ENCODE data around the gene ATP1B2.
"Not testable (repeated sequence)": the region's sequence is repeated elsewhere in the genome, so short reads cannot be mapped to it uniquely, and the experiment has no call there.

The ATP1B2 gene

DNA sequence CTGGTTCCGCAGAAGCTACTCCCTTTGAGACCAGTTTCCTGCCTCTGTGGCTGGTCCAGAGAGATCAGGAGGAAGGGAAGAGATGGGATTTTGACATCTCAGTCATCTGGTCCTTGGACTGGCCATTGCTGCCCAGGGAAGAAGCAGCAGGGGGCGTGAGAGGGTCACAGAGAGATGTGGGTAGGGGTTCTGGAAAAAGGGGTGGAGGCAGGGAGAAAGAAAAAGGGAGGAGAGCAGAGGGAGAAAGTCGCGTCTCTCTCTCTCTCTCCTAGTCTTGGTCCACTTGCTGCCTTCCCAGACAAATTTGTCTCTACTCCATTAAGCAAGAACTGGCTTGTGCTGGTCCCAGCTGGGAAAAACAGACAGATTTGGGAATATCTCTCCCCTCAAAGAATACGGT lies 16.3 kb upstream of the ATP1B2 start:
- DNase-seq (ENCODE audit: low read depth) = no peak

DNA sequence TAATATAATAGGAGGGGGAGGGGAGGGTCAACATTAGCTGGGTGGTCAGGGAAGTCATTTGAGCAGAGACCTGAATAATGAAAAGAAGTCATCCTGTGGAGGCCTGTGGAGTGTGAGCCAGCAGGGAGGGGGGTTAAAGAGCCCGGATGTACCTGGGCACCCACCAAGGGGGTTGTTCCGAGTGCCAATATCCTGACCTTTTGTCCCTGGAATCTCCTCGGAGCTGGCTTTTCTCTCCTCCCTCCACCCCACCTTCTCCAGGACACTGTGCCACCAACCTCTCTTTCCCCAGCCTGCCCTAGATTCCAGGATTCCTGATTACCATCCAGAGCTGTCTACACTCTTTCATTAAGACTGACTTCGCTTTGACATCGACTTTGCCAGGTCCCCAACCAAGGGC lies 14.6 kb upstream of the ATP1B2 start:
- DNase-seq (ENCODE audit: low read depth) = no peak

DNA sequence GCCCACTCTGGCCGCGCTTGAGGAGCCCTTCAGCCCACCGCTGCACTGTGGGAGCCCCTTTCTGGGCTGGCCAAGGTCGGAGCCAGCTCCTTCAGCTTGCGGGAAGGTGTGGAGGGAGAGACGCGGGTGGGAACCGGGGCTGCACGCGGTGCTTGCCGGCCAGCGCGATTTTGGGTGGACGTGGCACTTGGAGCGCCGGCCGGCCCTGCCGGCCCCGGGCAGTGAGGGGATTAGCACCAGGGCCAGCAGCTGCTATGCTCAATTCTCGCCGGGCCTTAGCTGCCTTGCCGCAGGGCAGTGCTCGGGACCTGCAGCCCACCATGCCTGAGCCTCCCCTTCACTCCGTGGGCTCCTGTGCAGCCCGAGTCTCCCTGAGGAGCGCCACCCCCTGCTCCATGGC lies 9.9 kb upstream of the ATP1B2 start:
- DNase-seq (ENCODE audit: low read depth) = no peak

DNA sequence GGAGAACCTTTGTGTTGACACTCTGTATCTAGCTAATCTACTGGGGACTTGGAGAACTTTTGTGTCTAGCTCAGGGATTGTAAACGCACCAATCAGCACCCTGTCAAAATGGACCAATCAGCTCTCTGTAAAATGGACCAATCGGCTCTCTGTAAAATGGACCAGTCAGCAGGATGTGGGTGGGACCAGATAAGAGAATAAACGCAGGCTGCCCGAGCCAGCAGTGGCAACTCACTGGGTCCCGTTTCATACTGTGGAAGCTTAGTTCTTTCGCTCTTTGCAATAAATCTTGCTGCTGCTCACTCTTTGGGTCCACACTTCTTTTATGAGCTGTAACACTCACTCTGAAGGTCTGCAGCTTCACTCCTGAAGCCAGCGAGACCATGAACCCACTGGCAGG lies 9.1 kb upstream of the ATP1B2 start:
- DNase-seq (ENCODE audit: low read depth) = not testable (repeated sequence)

DNA sequence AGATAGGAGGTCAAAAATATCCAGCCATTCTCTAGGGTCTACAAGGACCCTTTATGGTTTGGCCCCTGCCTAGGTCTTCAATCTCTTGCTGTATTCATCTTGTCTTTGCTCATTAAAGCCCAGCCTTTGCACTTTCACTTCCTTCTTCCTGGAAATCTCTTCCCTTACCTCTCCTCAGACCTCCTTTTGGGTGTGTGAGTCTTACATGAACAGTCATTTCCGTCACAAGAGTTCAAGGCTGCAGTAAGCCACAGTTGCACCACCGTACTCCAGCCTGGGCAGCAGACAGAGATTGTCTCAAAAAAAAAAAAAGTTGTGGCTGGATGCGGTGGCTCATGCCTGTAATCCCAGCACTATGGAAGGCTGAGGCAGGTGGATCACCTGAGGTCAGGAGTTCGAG lies 6.0 kb upstream of the ATP1B2 start:
- DNase-seq (ENCODE audit: low read depth) = no peak

DNA sequence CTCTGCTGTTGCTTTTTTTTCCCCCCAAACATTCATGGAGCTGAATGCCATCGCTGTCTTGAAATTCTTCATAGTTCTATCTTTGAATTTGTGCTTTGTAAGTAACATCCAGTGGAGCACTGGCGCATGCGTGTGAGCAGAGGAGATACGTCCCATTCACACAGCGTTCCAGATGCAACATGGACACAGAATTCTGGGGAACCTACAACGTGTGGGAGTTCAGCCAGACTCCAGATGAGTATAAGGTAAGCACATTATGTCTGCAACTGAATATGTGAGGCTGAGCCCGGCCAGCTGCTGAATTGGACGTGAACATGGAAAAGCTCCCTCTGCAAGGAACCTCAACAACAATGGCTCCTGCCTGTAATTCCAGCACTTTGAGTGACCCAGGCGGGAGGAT lies 4.3 kb upstream of the ATP1B2 start:
- DNase-seq (ENCODE audit: low read depth) = no peak

DNA sequence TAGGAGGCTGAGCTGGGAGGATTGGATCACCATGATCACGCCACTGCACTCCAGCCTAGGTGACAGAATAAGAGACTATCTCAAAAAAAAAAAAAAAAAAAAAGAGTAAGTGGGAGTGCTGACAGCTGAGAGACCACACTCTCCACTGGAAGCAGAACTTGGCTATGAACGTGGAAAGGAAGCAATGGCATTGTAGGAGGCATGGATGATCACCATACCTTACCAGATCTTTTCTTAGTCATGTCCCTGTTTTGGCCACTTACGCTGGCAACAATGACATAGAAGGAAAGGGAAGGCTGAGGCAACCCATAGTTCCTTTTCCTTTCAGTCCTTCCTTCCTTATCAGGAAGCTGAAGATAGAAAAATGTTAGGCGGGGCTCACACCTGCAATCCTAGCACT lies 3.7 kb upstream of the ATP1B2 start:
- DNase-seq (ENCODE audit: low read depth) = no peak

DNA sequence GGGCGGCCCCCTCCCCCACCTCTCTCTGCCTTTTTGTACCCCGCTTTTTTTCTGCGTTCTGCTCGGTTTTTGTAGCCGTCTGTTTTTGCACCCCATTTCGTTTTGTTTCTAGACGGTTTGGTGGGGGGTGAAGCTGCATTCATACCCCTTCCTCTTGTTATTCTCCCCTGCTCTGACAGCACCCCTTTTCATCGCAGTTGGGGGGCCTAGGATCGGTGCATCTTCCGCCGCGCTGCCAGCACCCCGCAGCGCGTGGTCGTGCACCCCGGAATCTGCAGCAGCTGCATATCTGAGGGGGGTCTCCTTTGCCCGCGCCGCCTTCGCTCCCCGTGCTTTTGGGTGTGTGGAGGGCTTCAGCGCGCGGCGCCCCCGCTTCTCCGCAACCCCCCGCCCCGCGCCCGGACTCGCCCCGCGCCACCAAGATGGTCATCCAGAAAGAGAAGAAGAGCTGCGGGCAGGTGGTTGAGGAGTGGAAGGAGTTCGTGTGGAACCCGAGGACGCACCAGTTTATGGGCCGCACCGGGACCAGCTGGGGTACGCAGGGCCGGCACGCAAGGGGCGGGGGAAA lies 455 bp downstream of the ATP1B2 start:
- DNase-seq (ENCODE audit: low read depth) = no peak

DNA sequence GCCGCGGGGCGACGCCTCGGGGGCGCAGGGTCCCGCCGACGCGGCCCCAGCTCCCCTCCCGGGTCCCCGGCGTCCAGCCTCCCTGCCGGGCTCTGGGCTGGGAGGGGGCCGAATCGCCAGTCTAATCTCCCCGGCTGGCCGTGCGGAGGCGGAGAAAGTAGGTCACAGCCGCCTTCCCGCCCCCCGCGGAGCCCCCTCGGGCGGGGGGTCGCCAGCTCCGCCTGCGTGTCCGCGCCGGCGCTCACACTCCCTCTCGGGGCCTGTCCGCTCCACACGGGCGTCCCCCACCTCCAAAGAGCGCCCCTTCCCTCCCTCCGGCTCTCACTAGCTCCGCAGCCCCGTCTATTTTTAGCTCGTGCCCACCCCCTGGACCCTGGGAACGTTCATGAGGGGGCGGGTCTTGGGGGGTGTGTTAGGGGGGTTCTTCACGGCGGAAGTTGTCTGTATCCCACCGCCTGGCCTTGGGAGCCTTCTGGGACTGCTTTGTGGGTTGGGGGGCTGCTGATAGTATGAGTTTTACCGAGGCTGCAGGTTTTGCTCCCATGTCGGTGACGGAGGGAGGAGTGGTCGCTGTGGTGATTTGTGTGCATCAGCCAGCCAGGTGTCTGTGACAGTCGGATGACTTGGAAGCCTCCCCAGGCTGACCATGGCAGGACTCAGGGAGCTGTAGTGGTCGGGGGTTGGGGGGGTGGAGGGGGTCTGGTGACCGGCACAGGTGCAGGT lies 1.1 kb downstream of the ATP1B2 start:
- DNase-seq (ENCODE audit: low read depth) = no peak

DNA sequence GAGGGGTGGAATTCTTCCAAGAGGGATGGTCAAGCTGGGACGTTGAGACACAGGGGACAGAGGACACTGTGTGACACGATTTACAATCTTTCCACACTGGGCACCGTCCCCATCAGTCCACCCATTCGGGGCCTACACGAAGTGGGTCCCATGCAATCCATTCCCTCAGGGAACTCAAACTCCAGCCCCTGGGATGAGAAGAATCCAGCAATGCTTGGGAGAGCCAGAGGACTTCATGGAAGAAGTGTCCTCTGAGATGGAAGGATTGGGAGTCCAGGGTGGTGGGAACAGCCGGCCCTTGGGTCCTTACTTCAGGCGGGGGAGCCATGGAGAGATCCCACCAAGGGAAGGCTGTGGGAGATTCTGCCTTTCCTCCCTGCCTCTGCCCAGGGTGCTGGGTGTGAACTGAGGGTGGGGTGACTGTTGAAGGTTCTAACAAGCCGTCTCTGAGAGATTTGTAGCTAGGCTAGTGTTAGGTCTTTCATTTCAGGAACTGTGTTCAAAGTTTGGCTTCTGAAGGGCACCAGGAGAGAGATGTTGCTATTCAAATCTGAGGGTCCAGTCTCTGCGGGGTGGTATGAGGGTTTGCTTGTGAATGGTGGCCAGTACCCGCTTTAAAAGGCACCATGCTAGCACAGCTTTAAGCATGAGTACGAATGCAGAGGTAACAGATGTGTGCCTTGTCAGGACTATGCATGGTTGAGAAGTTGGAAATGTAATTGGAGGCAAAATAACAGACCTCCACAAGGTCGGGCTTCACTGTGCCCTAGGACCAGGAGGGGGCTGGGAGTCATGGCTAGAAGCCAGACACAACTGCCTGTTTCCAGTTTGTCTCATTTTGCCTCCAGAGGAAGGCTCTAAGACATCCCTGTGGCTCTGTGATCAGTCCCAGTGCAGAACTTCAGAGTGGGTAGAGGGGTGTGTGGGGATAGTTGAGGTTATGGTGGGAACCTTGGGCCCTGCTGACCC lies 1.9 kb downstream of the ATP1B2 start:
- DNase-seq (ENCODE audit: low read depth) = no peak

DNA sequence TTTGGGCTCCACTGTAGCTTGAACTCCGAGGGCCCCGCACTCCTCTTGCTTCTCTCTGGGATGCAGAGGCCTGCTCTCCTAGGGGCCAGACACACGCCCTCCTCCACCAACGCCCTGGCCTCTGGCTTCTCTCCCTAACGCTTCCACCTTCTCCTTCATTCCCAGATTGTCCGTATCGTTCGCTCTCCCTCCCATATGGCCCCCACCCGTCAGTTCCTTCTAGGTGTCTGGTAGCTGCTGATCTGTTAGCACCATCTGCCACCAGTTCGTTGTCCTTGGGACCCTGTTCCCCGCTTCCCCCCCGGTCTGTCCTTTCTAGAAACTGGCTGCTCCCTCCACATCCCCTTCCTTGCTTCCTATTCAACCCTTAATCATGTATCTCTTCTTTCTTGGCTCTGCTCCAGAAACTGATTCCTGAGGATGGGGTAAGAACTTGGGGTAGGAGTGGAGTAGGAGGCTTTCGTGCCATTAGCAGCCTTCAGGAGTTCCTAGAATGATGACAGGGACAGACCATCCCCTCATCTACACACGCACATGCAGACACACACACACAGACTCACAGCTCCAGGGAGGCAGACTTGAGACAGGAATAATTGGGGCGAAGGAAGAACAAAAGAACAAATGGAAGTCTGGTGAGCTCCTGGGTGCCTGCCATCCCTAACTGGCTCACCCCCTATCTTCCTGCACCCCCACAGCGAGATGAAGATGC lies 4.3 kb downstream of the ATP1B2 start:
- DNase-seq (ENCODE audit: low read depth) = no peak

DNA sequence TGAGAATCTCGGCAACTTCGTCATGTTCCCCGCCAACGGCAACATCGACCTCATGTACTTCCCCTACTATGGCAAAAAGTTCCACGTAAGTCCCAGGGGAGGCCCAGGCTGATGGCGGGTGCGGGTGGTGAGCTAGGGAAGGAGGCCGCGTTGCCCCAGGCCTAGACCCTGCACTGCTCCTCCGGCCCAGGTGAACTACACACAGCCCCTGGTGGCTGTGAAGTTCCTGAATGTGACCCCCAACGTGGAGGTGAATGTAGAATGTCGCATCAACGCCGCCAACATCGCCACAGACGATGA lies 4.8 kb downstream of the ATP1B2 start:
- DNase-seq (ENCODE audit: low read depth) = no peak

DNA sequence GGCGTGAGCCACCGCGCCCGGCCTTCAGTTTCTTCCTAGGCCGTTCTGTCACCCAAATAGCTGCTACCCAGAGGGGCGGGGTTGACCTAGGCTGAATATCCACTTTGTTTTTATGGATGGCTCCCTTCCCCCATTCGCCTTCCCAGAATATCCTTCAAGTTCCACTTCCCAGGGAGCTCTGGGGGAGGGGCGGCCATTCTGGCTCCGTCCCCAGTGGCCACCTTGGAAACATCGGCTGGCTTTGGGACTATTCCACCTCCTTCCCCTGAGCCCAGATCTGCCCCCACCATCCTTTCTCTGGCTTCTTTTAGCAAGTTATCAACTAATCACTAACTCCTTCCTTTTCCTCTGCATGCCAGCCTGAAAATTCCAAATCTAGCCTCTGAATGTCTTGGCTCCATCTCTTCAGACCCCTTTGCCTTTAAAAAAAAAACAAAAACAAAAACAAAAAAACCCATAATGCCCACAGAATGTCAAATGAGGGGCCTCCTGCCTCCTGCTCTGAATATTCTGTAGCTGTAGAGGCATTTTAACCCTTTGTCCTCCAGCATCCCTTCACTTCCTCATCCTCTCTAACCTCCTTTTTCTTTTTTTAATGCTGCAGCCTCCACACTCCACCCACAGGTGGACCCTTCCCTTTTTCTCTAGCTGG lies 6.4 kb downstream of the ATP1B2 start:
- no peak for DNase-seq (ENCODE audit: low read depth)

DNA sequence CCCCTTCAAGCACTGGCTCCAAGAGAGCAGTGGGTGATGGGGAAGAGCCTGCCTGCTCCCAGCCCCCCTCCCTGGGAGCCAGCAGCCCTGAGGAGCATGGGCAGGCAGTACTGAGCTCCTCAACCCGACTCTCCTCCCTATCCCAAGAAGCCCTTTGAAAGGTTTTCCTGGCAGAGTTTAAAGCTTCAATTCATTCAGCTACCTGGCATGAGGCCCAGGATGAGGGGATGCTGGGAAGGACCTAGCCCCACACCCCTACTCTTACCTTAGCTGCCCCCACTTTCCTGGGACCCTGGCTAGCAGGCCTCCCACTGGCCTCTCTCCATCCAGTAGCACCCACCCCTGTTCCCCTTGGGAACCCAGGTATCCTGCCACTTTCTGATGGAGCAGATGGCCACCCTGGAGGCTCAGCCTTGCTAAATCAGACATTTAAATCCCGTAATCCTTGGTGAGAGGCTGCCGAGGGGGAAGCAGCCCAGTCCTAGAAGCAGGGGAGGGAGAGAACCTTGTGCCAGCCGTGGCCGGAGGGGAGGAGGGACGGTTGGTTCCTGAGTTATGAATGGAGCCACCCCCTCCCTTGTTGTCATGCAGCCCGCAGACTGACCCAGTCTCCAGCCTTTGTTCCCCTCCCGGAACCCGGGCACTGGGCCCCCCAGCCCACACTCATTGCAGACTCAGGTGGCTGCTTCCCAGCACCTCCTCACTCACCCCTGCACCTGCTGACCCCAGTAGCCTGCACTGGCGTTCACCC lies 17.1 kb downstream of the ATP1B2 start:
- DNase-seq (ENCODE audit: low read depth) = no peak

DNA sequence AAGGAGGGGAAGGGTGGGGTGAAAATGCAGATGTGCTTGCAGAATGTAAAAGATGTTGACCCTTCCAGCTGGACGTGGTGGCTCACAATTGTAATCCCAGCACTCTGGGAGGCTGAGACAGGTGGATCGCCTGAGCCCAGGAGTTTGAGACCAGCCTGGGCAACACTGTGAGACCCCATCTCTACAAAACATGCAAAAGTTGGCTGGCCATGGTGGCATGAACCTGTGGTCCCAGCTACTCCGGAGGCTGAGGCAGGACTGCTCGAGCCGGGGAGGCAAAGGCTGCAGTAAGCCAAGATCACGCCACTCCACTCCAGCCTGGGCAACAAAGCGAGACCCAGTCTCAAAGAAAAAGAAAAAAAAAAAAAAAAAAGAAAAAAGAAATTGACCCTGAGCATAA lies 17.8 kb downstream of the ATP1B2 start:
- DNase-seq (ENCODE audit: low read depth) = no peak

DNA sequence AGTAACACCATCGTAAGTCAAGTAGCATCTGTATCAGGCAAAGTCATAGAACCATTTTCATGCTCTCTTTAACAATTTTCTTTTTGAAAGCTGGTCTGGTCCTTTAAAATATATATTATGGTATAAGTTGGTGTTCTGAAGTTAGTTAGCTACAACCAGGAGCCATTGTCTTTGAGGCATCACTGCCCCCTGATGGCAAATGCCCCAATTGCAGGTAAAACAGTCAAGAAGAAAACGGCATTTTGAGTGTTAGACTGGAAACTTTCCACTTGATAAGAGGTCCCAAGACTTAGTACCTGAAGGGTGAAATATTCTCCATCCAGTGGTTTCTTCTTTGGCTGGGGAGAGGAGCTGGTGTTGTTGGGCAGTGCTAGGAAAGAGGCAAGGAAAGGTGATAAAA lies 22.5 kb downstream of the ATP1B2 start:
- DNase-seq (ENCODE audit: low read depth) = no peak

DNA sequence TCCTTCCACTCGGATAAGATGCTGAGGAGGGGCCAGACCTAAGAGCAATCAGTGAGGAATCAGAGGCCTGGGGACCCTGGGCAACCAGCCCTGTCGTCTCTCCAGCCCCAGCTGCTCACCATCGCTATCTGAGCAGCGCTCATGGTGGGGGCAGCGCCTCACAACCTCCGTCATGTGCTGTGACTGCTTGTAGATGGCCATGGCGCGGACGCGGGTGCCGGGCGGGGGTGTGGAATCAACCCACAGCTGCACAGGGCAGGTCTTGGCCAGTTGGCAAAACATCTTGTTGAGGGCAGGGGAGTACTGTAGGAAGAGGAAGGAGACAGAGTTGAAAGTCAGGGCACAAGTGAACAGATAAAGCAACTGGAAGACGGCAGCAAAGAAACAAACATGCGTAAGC lies 24.2 kb downstream of the ATP1B2 start:
- no peak for DNase-seq (ENCODE audit: low read depth)

DNA sequence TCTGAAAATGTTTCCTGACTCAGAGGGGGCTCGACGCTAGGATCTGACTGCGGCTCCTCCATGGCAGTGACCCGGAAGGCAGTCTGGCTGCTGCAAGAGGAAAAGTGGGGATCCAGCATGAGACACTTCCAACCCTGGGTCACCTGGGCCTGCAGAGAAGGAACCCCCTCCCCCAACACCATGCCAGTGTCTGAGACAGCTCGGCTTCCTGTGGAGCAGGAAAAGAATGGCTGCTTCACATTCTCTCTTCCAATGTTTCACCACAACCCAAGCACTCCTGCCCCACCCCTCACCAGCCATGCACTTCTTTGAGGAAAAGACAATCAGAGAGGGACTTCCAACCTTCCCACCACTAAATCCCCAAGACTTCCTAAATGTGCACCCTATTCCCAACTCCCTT lies 25.8 kb downstream of the ATP1B2 start:
- DNase-seq (ENCODE audit: low read depth) = no peak

DNA sequence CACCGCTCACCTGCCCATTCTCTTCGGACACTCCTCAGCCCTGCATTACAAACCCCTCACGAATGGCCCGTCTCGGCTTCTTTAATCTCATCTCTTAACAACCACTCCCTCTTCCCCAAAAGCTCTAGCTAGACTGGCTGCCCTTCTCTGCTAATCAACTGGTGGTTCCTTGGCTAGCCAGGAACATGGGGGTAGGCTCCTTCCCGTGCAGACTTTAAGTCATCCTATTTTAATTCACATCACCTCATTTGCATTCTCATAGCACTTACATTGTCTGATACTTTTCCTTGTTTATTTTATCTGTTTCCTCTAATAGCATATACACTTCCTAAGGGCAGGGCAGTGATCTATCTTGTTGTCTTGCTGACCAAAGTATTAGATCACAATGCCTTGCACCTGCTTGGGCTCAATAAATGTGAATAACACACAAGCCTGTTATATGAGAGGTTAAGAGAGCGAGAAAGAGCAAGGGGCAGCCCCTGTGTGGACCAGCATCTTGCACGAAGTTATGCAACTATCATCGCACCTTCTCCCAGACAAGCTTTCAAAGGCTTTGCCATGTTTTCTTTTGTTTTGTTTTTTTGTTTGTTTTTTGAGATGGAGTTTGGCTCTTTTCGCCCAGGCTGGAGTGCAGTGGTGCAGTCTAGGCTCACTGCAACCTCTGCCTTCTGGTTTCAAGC lies 26.8 kb downstream of the ATP1B2 start:
- DNase-seq (ENCODE audit: low read depth) = no peak

DNA sequence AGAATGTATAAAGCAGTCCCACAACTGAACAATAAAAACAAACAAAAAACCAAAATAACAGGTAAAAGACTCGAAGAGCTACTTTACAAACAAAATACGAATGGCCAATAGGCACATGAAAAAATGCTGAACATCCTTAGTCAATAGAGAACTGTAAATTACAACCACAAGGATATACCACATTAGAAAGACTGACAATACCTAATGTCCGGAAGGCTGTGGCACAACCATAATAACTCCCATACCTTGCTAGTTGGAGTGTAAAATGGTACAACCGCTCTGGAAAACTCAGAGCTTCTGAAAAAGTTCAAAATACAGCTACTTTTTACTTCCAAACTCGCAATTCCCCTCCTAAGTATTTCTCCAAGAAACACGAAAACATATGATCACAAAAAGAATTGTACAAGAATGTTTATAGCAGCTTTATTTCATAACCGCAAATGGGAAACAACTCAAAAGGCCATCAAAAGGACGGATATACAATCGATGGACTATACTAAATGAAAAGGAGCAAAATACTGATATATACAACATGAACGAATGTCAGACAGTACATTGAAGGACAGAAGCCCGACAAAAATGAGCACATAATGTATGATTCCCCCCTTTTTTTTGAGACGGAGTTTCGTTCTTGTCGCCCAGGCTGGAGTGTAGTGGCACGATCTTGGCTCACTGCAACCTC lies 34.3 kb downstream of the ATP1B2 start:
- no peak for DNase-seq (ENCODE audit: low read depth)

All from activated T-helper 1 cell treated with Interleukin-2 at 50 U/mL for 16 hours (primary cell).